GM18502 (cell line): ENCODE results near the gene CRYBG3.
A peak's percentile ranks its signal among the peaks of the same experiment; 100 is the strongest.

ENCODE experiments used
- ATAC-seq: cut with Tn5 transposase; IDR thresholded peaks from one replicate; pipeline ENCODE4 v1.9.1; 2021; ENCODE audit warnings: mild to moderate bottlenecking; ENCODE audit not compliant: unreplicated experiment, poor library complexity

Gene CRYBG3

DNA sequence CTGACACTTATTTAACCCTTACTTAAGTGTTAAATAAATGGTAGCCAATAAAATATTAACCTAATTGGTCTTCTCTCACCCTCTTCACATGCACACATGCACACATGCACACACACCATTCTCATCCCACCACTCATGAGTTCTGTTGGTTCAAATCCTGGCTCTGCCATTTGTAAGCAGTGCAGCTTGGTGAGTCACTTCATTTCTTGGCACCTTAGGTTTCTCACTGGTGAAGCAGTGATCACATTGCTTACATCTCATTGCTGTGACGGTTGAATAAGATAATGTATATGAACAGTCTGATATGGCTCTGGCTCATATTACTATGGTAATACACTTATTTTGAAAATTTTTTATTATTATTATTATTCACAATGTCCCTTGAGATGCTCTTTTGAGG lies 116.6 kb downstream of the CRYBG3 start:
- ATAC-seq: no peak

DNA sequence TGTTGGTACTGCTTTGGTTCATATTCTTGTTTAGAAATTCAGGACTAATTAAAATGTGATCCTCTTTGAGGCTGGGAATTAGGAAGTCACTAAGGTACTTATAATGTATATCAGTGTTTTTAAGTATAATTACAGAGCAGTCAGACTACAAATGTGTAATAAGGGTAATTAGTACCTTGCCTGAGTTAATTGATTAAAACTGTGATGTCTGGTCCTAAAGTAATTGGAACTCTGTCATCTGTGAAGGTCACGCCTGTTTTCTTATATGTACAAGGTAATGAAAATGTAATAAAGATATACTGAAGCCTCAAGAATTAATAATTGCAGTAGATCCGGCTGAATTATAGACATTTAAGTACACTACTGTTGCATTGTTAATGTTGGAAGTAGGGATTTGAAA lies 117.6 kb downstream of the CRYBG3 start:
- no peak for ATAC-seq

GRCh38 chr3:97940034-97940433 lies 118.2 kb downstream of the CRYBG3 start:
- ATAC-seq: no peak

DNA sequence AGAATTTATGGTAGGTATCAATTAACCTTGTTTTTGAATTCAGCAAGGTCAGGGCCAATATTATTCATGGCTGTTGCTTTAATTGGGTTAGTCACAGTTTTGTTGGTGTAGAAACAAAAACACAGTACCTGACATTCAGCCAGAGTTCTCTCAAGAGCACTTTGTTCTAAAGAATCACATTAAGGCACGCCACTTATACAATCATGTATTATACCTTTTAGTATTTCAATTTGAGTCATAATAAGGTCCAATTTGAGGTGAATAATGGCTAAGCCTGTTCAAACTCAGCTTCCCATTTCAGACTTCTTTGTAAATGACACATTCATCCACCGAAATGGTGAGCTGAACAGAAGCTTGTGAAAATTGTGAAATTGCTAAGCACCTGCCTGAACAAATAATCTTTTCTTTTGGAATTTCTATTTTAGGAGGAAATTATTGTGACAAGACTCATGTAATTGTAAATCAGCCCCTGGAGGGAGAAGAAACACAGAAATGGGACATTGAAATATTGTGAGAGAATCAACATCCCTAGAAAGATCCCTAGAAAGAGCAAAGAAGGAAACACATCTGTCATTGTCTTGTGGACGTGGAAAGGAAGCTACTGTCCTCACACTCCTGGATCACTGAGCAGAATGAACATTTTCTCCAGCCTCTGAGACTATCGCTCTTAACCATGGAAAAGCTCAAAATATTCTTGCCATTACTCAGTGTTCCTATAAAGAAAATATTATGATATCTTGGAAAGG lies 121.2 kb downstream of the CRYBG3 start:
- no peak for ATAC-seq

DNA sequence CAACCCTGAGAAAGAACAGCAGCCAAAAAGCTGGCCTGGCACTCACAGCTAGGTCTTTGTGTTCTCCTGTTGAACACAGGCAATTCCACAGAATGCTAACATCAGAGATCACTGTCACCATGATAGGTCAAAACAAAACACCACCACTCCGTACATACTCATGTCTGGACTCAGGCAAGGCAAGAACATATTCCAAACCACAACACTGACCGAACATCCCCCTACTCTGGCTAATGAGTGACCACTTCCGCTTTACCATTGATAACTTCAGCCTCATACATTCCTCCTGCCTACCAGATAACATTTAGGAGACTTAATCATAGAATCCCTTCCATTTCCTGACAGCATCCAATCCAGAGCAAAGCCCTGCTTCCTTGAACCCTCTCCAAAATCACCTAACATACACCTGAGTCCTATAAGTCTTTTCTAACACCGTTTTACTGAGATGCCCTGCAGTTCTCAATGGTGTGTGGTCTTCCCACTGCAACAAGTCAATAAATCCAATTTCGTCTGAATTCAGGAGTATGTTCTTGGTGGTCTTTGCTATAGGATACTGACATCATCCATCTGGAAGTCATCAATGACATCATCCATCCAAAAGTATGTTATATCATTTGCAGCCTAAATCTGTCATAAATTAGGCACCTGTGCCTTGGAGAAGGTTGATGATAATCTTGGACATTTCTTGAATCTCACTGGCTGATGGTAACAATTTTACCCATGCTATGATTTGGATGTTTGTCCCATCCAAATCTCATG lies 126.7 kb downstream of the CRYBG3 start:
- no peak for ATAC-seq

DNA sequence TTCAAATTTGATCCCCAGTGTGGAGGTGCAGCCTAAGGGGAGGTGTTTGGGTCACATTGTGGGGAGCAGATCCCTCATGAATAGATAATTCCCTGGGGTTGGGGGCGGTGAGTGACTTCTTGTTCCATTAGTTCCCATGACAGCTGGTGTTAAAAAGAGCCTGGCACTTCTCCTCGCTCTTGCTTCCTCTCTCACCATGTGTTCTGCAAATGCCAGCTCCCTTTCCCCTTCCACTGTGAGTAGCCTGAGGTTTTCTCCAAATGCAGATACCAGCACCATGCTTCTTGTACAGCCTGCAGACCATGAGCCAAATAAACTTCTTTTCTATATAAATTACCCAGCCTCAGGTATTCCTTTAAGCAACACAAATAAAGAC lies 127.3 kb downstream of the CRYBG3 start:
- ATAC-seq: no peak

DNA sequence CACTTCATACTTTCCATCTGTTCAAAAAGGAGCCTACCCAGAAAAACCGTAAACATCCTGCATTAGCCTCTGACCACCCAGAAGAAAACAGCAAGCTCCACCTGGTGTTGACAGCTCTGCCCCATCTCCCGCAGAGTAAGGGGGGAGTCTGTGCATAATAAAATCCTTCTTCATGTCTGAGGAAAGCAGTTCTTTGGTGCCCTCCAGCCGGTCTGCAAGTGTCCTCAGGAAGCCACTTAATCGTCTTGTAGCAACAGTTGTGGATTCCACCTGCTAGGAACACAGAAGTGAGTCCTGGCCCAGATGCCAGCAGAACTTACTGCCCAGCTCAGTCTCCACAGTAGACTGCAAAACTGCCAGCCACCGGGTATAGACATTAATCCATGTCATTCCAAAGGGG lies 127.9 kb downstream of the CRYBG3 start:
- ATAC-seq: no peak

DNA sequence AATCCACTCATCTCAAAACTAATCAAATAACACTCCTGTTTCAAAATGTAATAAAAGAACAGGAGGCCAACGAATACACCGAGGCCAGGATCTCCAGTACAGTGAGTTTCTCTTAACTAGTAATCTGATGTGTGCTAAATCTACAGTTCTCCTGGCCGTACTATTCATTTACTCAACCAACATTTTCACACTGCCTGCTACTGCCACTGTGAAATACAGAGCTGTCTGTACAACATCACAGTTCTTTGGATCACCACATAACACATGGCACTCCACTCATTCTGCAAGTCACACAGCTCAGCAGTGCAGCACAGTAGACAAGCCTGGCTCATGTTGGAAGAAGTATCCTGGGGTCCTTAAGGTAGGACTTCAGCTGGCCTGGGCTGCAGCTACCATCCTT lies 128.5 kb downstream of the CRYBG3 start:
- no peak for ATAC-seq

GRCh38 chr3:97952280-97952679 lies 130.5 kb downstream of the CRYBG3 start:
- ATAC-seq: no peak

- no peak for ATAC-seq
These were observed 131.1 kb downstream of the CRYBG3 start for GRCh38 chr3:97952872-97953271.

DNA sequence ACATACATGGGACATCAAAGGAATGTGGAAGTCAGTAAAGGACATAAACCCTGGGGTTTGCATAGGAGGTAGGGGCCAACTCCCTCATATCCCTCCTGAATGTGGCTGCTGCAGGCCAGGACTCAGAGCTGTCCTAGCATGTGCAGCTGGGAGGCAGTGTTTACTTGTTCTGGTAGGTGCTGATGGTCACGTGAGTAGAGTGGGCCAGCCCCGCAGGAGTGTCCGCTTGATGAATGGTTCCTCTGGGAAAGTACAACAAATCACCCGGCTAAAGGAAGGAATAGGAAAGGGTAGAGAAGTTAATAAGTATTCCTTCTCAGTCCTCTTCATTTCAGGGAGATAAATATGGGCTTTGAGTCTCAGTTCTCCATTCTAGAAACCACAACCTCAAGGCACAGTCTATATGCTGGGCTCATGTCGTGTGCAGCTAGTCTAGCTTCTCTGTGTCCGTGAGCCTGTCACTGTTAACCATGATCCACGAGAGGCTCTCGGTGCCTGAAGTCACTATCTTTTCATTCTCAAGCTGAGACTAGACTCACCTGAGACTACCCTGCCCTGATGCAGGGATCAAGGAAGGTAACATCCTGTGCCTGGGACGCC lies 132.5 kb downstream of the CRYBG3 start:
- ATAC-seq: peak; percentile 61

- ATAC-seq: no peak
These were observed 134.2 kb downstream of the CRYBG3 start for GRCh38 chr3:97956051-97956450.

GRCh38 chr3:97957617-97958311 lies 136.0 kb downstream of the CRYBG3 start:
- no peak for ATAC-seq

- ATAC-seq: no peak
These were observed 136.6 kb downstream of the CRYBG3 start for GRCh38 chr3:97958396-97958795.

DNA sequence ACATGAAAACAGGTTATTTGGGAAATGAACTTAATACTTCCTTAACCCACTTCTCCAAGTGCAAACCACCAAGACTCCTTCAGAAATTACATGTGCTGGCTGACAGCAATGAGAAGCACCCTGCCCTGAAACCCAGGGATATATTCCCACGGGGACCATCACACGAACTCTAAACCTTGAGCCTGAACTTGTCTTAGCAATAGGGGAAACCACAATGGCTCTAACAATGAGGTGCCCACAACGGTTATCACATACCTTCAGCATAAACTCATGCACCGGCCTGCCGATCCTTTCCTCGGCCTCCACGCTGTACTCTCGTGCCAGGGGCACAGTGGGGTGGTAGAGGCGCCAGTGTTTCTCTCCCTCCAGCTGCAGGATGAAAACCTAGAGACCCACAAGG lies 137.0 kb downstream of the CRYBG3 start:
- no peak for ATAC-seq

DNA sequence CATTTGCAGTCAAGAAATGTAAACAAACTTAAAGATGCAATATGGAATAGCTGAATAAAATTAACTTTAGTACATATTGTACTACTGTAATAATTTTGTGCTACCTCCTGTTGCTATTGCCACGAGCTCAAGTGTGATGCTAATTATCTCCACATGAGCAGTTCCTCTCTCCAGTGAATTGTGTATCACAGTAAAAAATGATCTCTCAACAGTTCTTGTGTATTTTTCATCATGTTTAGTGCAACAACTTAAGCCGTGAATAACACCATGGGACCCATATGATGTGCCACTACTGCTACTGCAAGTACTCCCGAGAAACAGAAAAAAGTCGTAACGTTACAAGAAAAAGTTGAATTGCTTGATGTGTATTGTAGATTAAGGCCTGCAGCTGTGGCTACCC lies 138.1 kb downstream of the CRYBG3 start:
- ATAC-seq: no peak

DNA sequence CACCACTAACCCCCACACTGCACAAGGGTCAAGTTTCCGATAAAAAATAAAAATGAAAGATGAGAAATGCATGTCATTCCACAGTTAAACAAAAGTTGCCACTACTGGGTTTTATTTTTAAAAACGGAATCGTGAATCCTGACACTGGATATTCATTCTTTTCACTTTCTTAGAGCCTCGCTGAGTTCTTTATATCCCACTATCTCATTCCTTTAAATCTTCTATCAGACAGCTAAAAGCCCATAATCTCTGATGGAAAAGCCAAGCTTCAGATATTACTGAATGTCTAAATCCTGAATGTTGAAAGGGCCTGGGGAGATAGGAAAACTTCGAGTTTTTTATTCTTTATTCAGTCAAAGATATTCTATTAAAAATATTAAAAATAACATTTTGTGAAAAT lies 138.7 kb downstream of the CRYBG3 start:
- ATAC-seq: no peak

DNA sequence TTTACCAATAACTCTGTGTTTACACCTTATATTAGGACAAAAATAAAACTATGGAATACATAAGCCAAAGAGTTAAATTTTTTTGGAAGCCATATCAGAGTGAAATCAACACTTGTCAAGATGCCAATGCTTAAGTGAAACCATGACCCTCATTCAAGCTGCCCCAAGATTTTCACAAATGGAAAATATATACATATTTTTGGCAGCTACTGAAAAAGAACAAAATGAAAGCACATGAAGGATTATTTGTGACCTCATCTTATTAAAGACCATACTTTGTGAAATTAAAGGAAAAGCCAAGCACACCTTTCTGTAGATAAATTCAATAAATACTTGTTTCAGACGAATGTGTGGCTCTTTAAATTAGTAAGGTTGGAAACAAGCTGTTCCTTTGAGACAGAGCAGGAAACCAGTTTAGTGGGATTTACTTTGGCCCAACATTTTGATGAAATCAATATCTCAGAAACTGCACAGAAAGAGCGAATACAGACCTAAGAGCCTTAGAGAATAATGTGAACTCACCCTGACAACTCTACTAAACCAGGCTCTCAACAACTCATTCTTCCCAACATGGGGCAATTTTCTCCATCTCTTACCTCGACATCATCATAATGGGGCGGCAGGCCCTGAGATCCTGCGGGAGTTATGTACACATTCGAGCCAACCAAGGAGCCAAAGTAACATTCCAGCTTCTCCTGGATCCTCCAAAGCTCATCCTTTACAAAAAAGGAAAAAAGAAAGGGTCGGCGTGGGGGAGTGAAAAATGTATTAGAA lies 139.4 kb downstream of the CRYBG3 start:
- no peak for ATAC-seq

DNA sequence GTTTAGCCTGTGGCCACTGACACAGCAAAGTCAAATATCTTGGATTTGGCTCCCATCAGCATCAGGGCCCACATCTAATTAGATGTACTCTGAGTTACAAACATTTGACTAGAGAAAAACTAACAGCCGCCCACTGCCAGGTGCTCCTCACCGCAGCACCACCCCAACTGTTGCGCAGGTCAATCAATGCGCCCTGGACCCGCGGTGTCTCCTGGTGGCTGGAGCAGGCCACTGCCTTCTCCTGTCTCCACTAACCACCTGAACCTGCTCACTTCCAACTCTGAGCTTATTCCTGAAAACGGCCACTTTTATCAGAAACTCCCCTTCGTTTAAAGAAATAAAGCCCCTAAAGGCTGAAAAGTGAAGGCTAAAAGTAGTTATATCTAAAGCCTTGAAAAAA lies 146.2 kb downstream of the CRYBG3 start:
- no peak for ATAC-seq

DNA sequence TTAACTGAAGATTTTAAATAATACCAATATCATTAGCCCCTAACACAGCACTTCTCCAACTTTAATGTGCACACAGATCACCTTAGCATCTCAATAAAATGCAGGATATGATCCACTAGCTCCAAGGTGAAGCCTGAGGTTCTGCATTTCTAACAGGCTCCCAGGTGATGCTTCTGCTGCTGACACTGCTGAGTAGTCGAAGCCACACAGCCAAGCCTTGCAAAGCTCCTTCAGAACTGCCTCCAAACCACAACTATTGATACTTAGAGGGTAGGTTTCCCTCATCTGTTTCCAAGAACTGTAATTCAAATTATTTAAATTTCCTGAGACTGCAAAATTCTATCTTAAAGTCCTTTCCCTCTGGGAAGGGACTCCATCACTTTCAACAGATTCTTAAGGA lies 146.6 kb downstream of the CRYBG3 start:
- no peak for ATAC-seq
